DOHH2 (cell line): ENCODE data around the gene STON1.

Experiments used
- CTCF ChIP-seq: fragments of 200-600 bp; sonication (generic); IDR thresholded peaks from one replicate; pipeline ENCODE4 v1.5.1; 2014; ENCODE audit warnings: antibody characterized with exemption, mild to moderate bottlenecking, low read depth, low read length; ENCODE audit not compliant: poor library complexity, severe bottlenecking
- EZH2phosphoT487 ChIP-seq: fragments of 200-600 bp; sonication (generic); IDR thresholded peaks from 2 replicates; pipeline ENCODE4 v1.6.1; 2017; ENCODE audit warnings: borderline replicate concordance, mild to moderate bottlenecking, antibody characterized with exemption, low read length, moderate library complexity, mixed read lengths

GRCh38 chr2:48543895-48544294 lies 13.9 kb downstream of the STON1 start:
- TF ChIP-seq CTCF: no peak
- TF ChIP-seq EZH2phosphoT487: no peak
